HCT116 (cell line): ENCODE data around the gene VWF. TPM values are rescaled to one million over a fixed set of nuclear protein-coding genes. Genes with fewer than 3 reads are reported as not detected.

Source experiments
- ATAC-seq: fragments of 200-7000 bp; cut with Tn5 transposase; 2 replicates; pipeline ENCODE4 v1.9.1; 2020; ENCODE audit warnings: mild to moderate bottlenecking, moderate library complexity
- BruUV-seq: library from RNA; stranded (reverse); fragments of 400-500 nt; replicated peaks from 2 replicates; lab custom pipeline; 2021; lab: Mats Ljungman, UMichigan
- CTCF ChIA-PET: fragments of 300-600 bp; sonication (Branson Sonifier 250); formaldehyde crosslinking; loops from one replicate; lab custom pipeline; 2021; ENCODE audit warnings: antibody characterized with exemption; lab: Charles Lee
- POLR2A ChIA-PET: fragments of 300-600, 350-600 bp; sonication (Branson Sonifier 250); formaldehyde crosslinking; loops from one replicate; lab custom pipeline; 2021; ENCODE audit warnings: antibody characterized with exemption; lab: Charles Lee
- RAD21 ChIA-PET, 2 experiments: fragments of 300-600 bp; sonication (Branson Sonifier 250); formaldehyde crosslinking; loops; one replicate each; lab custom pipeline; 2023; ENCODE audit warnings: low total read pairs in 2 of 2; ENCODE audit not compliant: uncharacterized antibody in 2 of 2, unreplicated experiment in 2 of 2, low non-redundant PET in 1 of 2; lab: Charles Lee
- DNase-seq: peaks from one replicate; pipeline ENCODE4 v3.0.0-alpha.2; 2010; ENCODE audit warnings: low read depth, low spot score
- H2AFZ ChIP-seq: fragments of 200-600 bp; shearing (Covaris generic), sonication (generic); 2 replicates; pipeline ENCODE4 v1.6.1; 2017; ENCODE audit warnings: low read depth, mixed run types, mixed read lengths, antibody characterized with exemption, low read length; ENCODE audit not compliant: poor library complexity, severe bottlenecking
- H3K27ac ChIP-seq: 2 replicates; pipeline ENCODE4 v1.5.1; 2012; ENCODE audit warnings: low read depth, low read length
- H3K27me3 ChIP-seq: fragments of 200-600 bp; sonication (generic); 2 replicates; pipeline ENCODE4 v1.6.1; 2016; ENCODE audit warnings: mixed run types, low read length, mixed read lengths; ENCODE audit not compliant: insufficient read depth
- H3K36me3 ChIP-seq, 2 experiments: fragments of 200-500 bp in 1 of 2; fragments of 200-600 bp in 1 of 2; sonication (Bioruptor generic) in 1 of 2; sonication (generic) in 1 of 2; 2 replicates each; pipeline versions ENCODE4 v1.5.1 to v1.6.1; 2014 to 2016; ENCODE audit warnings: low read length in 2 of 2, inconsistent platforms in 1 of 2, mixed read lengths in 1 of 2, mixed run types in 1 of 2; ENCODE audit not compliant: insufficient read depth in 2 of 2, control insufficient read depth in 1 of 2
- H3K4me1 ChIP-seq, 2 experiments: fragments of 200-600 bp in 1 of 2; sonication (generic) in 1 of 2; 2 replicates each; pipeline versions ENCODE4 v1.5.1 to v1.6.1; 2012 to 2017; ENCODE audit warnings: low read length in 2 of 2, inconsistent platforms in 1 of 2, mild to moderate bottlenecking in 1 of 2, mixed read lengths in 1 of 2, mixed run types in 1 of 2, moderate library complexity in 1 of 2; ENCODE audit not compliant: insufficient read depth in 2 of 2, control insufficient read depth in 1 of 2
- H3K4me2 ChIP-seq: fragments of 200-600 bp; sonication (generic); 2 replicates; pipeline ENCODE4 v1.6.1; 2017; ENCODE audit warnings: mixed run types, low read length, mixed read lengths
- H3K4me3 ChIP-seq, 2 experiments: fragments of 200-600 bp in 1 of 2; sonication (generic) in 1 of 2; replicated peaks in 1 of 2; 2 replicates each; pipeline ENCODE4 v1.5.1; 2011 to 2016; ENCODE audit warnings: low read length in 2 of 2, control low read depth in 1 of 2, low read depth in 1 of 2, mild to moderate bottlenecking in 1 of 2, mixed read lengths in 1 of 2, mixed run types in 1 of 2
- H3K79me2 ChIP-seq: fragments of 200-600 bp; sonication (generic); 2 replicates; pipeline ENCODE4 v1.6.1; 2017; ENCODE audit warnings: mild to moderate bottlenecking, mixed run types, low read length, moderate library complexity, mixed read lengths; ENCODE audit not compliant: insufficient read depth
- H3K9ac ChIP-seq: fragments of 200-600 bp; sonication (generic); 2 replicates; pipeline ENCODE4 v1.6.1; 2016; ENCODE audit warnings: low read length, mixed read lengths
- H3K9me2 ChIP-seq: fragments of 200-600 bp; sonication (generic), shearing (Covaris generic); 2 replicates; pipeline ENCODE4 v1.6.1; 2017; ENCODE audit warnings: mixed run types, mild to moderate bottlenecking, moderate library complexity; ENCODE audit not compliant: insufficient read depth
- H3K9me3 ChIP-seq, 2 experiments: fragments of 200-500 bp in 1 of 2; fragments of 200-600 bp in 1 of 2; sonication (Bioruptor generic) in 1 of 2; sonication (generic) in 1 of 2; 2 replicates each; pipeline ENCODE4 v1.6.1; 2014 to 2017; ENCODE audit warnings: low read length in 2 of 2, mixed read lengths in 2 of 2, inconsistent platforms in 1 of 2, low read depth in 1 of 2, mild to moderate bottlenecking in 1 of 2, mixed run types in 1 of 2, moderate library complexity in 1 of 2; ENCODE audit not compliant: control insufficient read depth in 1 of 2, insufficient read depth in 1 of 2
- H4K20me1 ChIP-seq: fragments of 200-600 bp; sonication (generic), shearing (Covaris generic); 2 replicates; pipeline ENCODE4 v1.6.1; 2017; ENCODE audit warnings: mixed run types, mild to moderate bottlenecking, moderate library complexity; ENCODE audit not compliant: insufficient read depth
- EGR1 ChIP-seq: IDR thresholded peaks from 2 replicates; pipeline ENCODE4 v1.6.1; 2012; ENCODE audit warnings: low read depth
- ELF1 ChIP-seq: IDR thresholded peaks from 2 replicates; pipeline ENCODE4 v1.6.1; 2012; ENCODE audit warnings: low read depth, borderline replicate concordance
- FOSL1 ChIP-seq: IDR thresholded peaks from 2 replicates; pipeline ENCODE4 v1.6.1; 2012; ENCODE audit warnings: low read depth
- JUND ChIP-seq: IDR thresholded peaks from 2 replicates; pipeline ENCODE4 v1.6.1; 2012
- POLR2AphosphoS5 ChIP-seq: IDR thresholded peaks from 2 replicates; pipeline ENCODE4 v1.6.1; 2011; ENCODE audit warnings: mild to moderate bottlenecking, low read depth, low read length, moderate library complexity
- SP1 ChIP-seq: IDR thresholded peaks from 2 replicates; pipeline ENCODE4 v1.6.1; 2012; ENCODE audit warnings: low read depth
- YY1 ChIP-seq: IDR thresholded peaks from 2 replicates; pipeline ENCODE4 v1.6.1; 2011; ENCODE audit warnings: low read length, low read depth, moderate library complexity, mild to moderate bottlenecking; ENCODE audit not compliant: insufficient replicate concordance; ENCODE audit errors: extremely low read depth
- ZNF274 ChIP-seq: fragments of 200-500 bp; sonication (Bioruptor generic); IDR thresholded peaks from 2 replicates; pipeline ENCODE4 v1.6.1; 2014; ENCODE audit warnings: mild to moderate bottlenecking, low read depth, low read length, inconsistent platforms
- intact Hi-C: fragments of 100-400 bp; cut with micrococcal nuclease; formaldehyde crosslinking; loops from 2 replicates; pipeline ENCODE4 v1.10.0; 2022
- total RNA-seq: library from RNA; stranded (reverse); gene quantifications from one replicate; pipeline ENCODE4 v1.2.1, GENCODE V29; 2021; ENCODE audit not compliant: unreplicated experiment
- TF ChIP-seq, protein P1 (sequence below): IDR thresholded peaks from 2 replicates; pipeline ENCODE4 v1.6.1; 2011; ENCODE audit warnings: mild to moderate bottlenecking, low read length, moderate library complexity; ENCODE audit not compliant: insufficient replicate concordance; ENCODE audit errors: extremely low read depth
- TF ChIP-seq, protein P2 (sequence below), 3 experiments: fragments of 200-600 bp in 1 of 3; sonication (generic) in 1 of 3; IDR thresholded peaks in 2 of 3; conservative IDR thresholded peaks in 1 of 3; 2 replicates each; pipeline ENCODE4 v1.5.1; 2012 to 2017; ENCODE audit warnings: low read depth in 2 of 3, low read length in 2 of 3, antibody characterized with exemption in 1 of 3, borderline replicate concordance in 1 of 3, control low read depth in 1 of 3, mild to moderate bottlenecking in 1 of 3, mixed read lengths in 1 of 3, mixed run types in 1 of 3, moderate library complexity in 1 of 3; ENCODE audit not compliant: insufficient read depth in 1 of 3

Gene VWF
- total RNA-seq, 1 experiment from 2014 or later, result 0.57 TPM

DNA sequence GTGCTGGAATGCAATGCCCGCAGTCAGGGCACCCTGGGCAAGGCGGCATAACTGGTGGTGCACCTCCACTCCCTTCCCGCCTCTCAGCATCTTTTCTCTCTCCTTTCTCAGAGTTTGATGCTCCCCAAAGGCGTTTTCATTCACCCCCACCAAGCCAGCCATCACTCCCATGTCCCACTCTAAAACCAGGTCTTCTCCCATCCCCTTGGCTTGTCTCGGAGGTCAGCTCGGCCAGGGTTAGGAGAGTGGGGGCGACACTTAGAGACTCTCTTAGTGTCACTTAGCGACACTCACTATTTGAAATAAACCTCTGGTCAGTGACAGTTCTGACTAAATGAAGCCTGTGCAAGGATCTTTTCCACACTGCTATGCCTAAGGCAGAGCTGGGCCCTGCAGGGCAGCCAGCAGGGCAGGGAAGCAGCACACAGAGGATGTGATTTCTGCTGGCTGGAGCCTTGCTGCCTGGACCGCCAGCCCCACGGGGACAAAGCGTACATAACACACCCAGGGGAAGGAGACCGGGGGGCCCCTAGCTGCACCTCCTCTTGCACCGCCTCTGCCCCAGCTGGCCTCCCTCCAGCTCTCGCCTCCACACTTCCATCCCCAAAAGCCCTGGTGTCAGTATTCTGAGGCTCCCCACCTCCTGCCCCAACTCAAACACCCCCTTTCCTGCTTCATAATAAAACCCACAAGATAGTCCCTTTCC, 64.5 kb downstream of the VWF start:
- RAD21 ChIA-PET, result no interaction called here
- no peaks in the 10 kb centered on the region for H4K20me1 ChIP-seq
- TF ChIP-seq POLR2AphosphoS5 (no peak), FOSL1 (no peak), EGR1 (no peak), YY1 (no peak), ELF1 (no peak), SP1 (no peak), ZNF274 (no peak), JUND (no peak)
- TF ChIP-seq, protein P1, sequence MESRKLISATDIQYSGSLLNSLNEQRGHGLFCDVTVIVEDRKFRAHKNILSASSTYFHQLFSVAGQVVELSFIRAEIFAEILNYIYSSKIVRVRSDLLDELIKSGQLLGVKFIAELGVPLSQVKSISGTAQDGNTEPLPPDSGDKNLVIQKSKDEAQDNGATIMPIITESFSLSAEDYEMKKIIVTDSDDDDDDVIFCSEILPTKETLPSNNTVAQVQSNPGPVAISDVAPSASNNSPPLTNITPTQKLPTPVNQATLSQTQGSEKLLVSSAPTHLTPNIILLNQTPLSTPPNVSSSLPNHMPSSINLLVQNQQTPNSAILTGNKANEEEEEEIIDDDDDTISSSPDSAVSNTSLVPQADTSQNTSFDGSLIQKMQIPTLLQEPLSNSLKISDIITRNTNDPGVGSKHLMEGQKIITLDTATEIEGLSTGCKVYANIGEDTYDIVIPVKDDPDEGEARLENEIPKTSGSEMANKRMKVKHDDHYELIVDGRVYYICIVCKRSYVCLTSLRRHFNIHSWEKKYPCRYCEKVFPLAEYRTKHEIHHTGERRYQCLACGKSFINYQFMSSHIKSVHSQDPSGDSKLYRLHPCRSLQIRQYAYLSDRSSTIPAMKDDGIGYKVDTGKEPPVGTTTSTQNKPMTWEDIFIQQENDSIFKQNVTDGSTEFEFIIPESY, result no peak
- TF ChIP-seq, protein P2, sequence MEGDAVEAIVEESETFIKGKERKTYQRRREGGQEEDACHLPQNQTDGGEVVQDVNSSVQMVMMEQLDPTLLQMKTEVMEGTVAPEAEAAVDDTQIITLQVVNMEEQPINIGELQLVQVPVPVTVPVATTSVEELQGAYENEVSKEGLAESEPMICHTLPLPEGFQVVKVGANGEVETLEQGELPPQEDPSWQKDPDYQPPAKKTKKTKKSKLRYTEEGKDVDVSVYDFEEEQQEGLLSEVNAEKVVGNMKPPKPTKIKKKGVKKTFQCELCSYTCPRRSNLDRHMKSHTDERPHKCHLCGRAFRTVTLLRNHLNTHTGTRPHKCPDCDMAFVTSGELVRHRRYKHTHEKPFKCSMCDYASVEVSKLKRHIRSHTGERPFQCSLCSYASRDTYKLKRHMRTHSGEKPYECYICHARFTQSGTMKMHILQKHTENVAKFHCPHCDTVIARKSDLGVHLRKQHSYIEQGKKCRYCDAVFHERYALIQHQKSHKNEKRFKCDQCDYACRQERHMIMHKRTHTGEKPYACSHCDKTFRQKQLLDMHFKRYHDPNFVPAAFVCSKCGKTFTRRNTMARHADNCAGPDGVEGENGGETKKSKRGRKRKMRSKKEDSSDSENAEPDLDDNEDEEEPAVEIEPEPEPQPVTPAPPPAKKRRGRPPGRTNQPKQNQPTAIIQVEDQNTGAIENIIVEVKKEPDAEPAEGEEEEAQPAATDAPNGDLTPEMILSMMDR (IDR thresholded peaks at IDR 0.05 in 2 of 3, conservative IDR thresholded peaks at IDR 0.05 in 1 of 3; ENCODE audit: borderline replicate concordance in 1 of 3, insufficient read depth in 1 of 3, low read depth in 2 of 3, low read length in 2 of 3), result no peak
- no TSS peak for BruUV-seq
- POLR2A ChIA-PET, result no interaction called here
- DNase-seq, result no peak
- no peak for ATAC-seq
- no peak overlapping the region for H3K4me2 ChIP-seq
- intact Hi-C loops, result no loop called here
- no peak overlapping the region for H3K9ac ChIP-seq
- H3K9me2 ChIP-seq, result no peaks in the 10 kb centered on the region
- H2AFZ ChIP-seq, result no peak overlapping the region
- H3K36me3 ChIP-seq, result no peaks in the 10 kb centered on the region
- H3K27ac ChIP-seq, result no peak overlapping the region
- H3K4me3 ChIP-seq, result no peak overlapping the region
- H3K4me1 ChIP-seq, result peaks cover 0 to 16% of the 10 kb centered on the region in 2 experiments; a peak in 2 of 4 replicates
- no peaks in the 10 kb centered on the region for H3K79me2 ChIP-seq
- CTCF ChIA-PET, result interaction anchor here (1.3 kb wide), 1 partner anchor 224 kb away, joined by 4 read pairs; no protein-coding TSS in a partner anchor
- H3K9me3 ChIP-seq, result no peaks in the 10 kb centered on the region
- H3K27me3 ChIP-seq, result no peaks in the 10 kb centered on the region
